Adipocyte (in vitro differentiated cells): ENCODE results near the gene CSGALNACT2.

Source experiments
- DNase-seq: peaks from one replicate; pipeline ENCODE4 v3.0.0-alpha.2; 2015; ENCODE audit warnings: low read depth
- H3K27me3 ChIP-seq: replicated peaks from 2 replicates; pipeline ENCODE4 v1.7.0; 2013; ENCODE audit warnings: mild to moderate bottlenecking, low read length, moderate library complexity; ENCODE audit not compliant: control insufficient read depth, insufficient read depth
- H3K36me3 ChIP-seq: 2 replicates; pipeline ENCODE4 v1.7.0; 2013; ENCODE audit warnings: low read length, mild to moderate bottlenecking, moderate library complexity; ENCODE audit not compliant: control insufficient read depth, insufficient read depth, severe bottlenecking
- H3K4me1 ChIP-seq: 2 replicates; pipeline ENCODE4 v1.7.0; 2013; ENCODE audit warnings: mild to moderate bottlenecking, low read length, moderate library complexity; ENCODE audit not compliant: control insufficient read depth, insufficient read depth
- H3K4me3 ChIP-seq: 2 replicates; pipeline ENCODE4 v1.7.0; 2013; ENCODE audit warnings: mild to moderate bottlenecking, low read length, moderate library complexity
- H3K9ac ChIP-seq: 2 replicates; pipeline ENCODE4 v1.7.0; 2013; ENCODE audit warnings: mild to moderate bottlenecking, low read length, moderate library complexity
- H3K9me3 ChIP-seq: 2 replicates; pipeline ENCODE4 v1.7.0; 2013; ENCODE audit warnings: mild to moderate bottlenecking, low read length, moderate library complexity; ENCODE audit not compliant: control insufficient read depth

Gene CSGALNACT2

DNA sequence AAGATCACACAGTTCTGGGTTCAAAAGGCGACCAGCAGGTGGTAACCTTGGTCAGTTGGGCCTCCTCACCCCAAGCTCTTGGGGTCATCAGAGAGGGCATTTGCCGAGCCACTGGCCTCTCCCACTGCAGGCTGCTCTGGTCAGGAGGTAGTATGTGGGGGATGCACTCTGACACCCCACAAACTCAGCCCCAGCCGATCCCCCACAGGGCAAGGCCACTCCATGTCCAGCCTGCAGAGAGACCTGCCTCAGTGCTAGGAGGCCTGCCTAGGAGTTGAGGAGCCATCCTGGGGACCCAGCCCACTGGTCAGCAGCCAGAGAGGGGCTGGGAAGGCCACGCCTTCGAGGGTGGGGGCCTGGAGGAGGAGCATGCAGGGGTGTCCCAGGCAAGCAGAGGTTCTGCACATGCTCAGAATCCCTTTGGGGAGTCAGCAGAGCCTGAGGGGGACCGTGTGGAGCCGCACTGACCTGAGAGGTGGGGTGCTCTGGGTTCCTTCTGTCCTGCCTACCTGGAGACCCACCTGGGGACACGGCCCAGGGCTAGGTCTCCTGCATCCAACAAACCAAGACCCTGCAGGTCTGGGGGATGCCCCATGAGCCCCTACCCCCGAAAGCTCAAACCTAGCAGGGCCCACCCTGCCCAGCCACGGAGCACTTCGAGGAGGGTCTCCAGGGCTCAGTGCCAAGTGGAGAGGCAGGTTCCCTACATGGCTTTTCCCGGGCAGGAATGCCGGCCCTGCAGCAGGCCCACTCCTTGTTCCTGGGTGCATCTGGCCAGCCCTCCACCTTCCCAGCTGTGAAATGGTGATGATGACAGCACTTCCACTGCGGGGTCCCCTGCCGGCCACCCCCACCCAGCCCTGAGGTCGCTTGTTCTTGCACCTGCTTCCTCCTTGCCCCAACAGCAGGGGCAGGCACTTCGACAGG lies 70.2 kb downstream of the CSGALNACT2 start:
- Histone ChIP-seq H3K9ac (no peak overlapping the region), H3K4me1 (no peaks in the 10 kb centered on the region), H3K4me3 (no peak overlapping the region), H3K36me3 (no peaks in the 10 kb centered on the region), H3K27me3 (peaks cover 25% of the 10 kb centered on the region), H3K9me3 (no peaks in the 10 kb centered on the region)
- no peak for DNase-seq

DNA sequence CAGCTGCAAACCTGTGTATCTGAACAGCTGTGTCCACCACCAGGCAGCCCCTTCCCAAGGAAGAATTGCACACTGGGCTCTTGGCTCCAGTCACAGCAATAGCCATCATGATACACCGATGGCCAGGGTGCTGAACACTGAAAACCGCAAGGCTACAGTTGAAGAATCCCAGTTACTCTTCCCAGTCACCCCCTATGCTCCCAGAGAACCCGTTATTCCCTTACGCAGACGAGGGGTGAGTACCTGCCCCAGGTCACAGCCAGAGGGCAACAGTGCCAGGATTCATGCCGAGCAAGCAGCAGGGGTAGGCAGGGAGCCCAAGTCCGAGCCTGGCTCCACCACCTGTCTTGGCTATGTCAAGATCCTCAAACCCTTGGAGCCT lies 70.8 kb downstream of the CSGALNACT2 start:
- H3K4me3 ChIP-seq = no peak overlapping the region
- H3K9ac ChIP-seq = no peak overlapping the region
- H3K36me3 ChIP-seq = no peaks in the 10 kb centered on the region
- H3K27me3 ChIP-seq = peaks cover 29% of the 10 kb centered on the region
- no peaks in the 10 kb centered on the region for H3K9me3 ChIP-seq
- no peak for DNase-seq
- no peaks in the 10 kb centered on the region for H3K4me1 ChIP-seq

DNA sequence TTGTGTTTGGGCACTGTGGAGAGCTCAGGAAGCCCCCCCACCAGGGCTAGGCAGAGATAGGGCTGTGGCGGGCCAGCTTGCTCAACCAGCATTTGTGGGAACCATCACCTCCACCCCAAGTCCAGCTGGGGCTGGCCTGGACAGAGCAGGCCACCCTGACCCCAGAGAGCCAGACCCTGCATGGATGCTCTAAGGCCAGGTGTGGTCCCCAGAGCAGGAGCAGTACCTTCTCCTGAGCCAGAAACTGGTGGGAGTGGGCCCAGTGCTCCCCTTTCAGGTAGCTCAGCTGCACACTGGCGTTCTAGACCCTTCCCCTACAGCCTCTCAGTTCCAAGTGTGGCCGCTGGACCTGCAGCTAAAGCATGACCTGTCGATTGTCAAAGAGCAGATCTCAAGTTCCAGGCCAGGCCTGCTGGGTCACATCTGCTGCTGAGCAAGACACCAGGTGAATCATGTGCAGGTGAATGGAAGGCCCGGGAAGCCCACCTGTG lies 71.5 kb downstream of the CSGALNACT2 start:
- Histone ChIP-seq H3K4me1 (no peaks in the 10 kb centered on the region), H3K4me3 (no peak overlapping the region), H3K27me3 (peaks cover 36% of the 10 kb centered on the region), H3K9me3 (no peaks in the 10 kb centered on the region), H3K9ac (no peak overlapping the region), H3K36me3 (no peaks in the 10 kb centered on the region)
- DNase-seq = no peak

DNA sequence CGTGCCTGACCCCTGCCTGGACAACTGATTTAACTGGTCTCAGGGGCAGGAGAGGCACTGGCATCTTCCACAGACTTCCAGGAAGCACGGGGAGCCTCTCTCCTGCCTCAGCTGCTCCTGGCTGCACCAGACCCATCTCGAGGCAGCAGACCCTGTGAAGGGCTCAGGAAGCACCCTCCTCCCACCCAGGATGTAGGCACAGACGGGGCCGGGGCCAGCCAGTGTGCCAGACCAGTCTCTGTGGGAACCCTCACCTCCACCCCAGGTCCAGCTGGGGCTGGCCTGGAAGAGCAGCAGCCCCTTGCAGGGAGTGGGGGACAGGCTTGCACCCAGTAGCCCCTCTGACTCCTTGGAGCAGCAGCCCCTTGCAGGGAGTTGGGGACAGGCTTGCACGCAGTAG lies 72.3 kb downstream of the CSGALNACT2 start:
- no peaks in the 10 kb centered on the region for H3K36me3 ChIP-seq
- no peaks in the 10 kb centered on the region for H3K9me3 ChIP-seq
- no peak overlapping the region for H3K9ac ChIP-seq
- H3K4me1 ChIP-seq = no peaks in the 10 kb centered on the region
- peaks cover 44% of the 10 kb centered on the region for H3K27me3 ChIP-seq
- no peak overlapping the region for H3K4me3 ChIP-seq
- DNase-seq = no peak

DNA sequence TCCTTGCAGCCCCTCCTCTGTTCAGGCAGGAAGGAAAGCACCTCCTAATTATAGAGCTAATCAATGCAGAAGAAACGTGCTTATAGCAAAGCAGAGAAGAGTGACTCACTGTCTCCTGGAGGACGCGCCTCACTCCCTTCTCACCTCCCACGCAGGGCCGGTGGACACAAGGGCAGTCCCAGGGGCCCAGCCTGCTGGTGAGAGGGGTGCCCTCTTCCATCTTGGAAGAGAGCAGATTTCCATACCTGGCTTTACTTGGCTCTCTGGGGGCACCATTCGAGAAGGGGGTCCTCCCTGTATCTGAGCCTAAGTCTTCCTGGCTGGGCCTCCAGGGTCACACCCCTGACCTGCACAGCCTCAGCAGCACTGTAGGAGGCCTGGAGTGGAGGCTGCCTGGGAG lies 72.8 kb downstream of the CSGALNACT2 start:
- DNase-seq = no peak

DNA sequence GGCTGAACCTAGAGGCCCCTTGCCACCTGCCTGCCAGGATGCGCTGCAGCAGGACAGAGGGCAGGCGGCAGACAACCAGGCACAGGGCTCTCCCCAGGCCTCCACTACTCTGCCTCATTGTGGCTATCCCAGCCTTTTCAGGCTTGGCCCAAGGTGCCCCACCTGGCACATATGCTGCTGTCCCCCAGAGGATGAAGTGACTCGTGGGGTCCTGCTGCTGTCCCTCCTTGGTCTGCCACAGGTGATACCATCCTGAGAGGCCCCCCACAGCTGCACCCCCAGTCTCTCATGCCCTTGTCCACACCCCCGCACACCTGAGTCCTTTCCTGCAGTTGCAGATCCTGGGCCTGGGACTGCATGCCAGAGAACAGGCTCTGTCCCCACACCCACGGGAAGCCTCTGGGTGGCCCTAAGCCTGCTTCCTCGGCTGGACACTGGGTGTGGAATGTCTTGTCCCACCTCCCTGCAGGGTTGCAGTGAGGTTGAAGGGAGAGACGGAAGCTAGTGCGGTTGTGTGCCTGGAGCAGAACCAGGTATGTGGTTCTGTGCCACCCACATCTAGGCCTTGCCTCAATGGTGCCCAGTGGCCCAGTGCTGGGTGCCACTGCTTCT lies 73.3 kb downstream of the CSGALNACT2 start:
- H3K9me3 ChIP-seq = no peaks in the 10 kb centered on the region
- no peak for DNase-seq
- peaks cover 53% of the 10 kb centered on the region for H3K27me3 ChIP-seq
- no peaks in the 10 kb centered on the region for H3K4me1 ChIP-seq
- H3K9ac ChIP-seq = no peak overlapping the region
- no peak overlapping the region for H3K4me3 ChIP-seq
- H3K36me3 ChIP-seq = no peaks in the 10 kb centered on the region

More for the DNA sequence above, 72.8 kb downstream of the CSGALNACT2 start:
- Histone ChIP-seq H3K36me3 (no peaks in the 10 kb centered on the region), H3K4me3 (no peak overlapping the region), H3K27me3 (peaks cover 48% of the 10 kb centered on the region), H3K4me1 (no peaks in the 10 kb centered on the region), H3K9me3 (no peaks in the 10 kb centered on the region), H3K9ac (no peak overlapping the region)

DNA sequence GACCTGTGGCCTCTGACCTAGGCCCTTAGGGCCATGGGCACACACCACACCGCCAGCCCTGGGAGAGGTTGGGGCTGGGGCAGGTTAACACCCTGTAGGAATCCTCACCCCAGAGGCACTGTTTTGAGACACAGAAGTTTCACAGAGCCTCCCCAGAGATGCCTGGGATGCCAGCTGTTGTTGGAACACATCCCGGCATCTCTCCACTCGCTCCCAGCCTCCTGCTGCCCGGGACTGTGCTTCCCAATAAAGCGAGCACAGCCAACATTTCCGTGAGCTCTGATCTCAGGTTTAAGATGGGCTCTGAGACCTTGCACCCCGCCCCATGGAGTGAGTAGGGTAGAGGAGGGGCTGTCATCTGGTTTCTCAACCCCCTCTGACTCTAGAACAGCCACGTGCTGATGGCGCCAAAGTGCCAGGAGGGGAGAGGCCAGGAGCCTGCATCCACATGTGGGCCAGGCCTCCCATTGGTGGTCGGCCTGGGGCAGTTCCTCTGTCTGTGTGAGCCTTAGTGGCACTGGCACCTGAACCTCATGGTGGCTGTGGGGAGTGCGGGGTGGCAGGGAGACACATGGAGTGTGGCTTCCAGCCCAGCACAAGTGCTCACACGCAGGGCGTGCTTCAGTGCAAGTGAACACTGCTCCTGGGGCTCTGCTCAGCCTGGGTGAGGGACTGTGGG lies 73.9 kb downstream of the CSGALNACT2 start:
- Histone ChIP-seq H3K4me3 (no peak overlapping the region), H3K9me3 (no peaks in the 10 kb centered on the region), H3K36me3 (no peaks in the 10 kb centered on the region), H3K4me1 (no peaks in the 10 kb centered on the region), H3K9ac (no peak overlapping the region), H3K27me3 (peaks cover 59% of the 10 kb centered on the region)
- no peak for DNase-seq

DNA sequence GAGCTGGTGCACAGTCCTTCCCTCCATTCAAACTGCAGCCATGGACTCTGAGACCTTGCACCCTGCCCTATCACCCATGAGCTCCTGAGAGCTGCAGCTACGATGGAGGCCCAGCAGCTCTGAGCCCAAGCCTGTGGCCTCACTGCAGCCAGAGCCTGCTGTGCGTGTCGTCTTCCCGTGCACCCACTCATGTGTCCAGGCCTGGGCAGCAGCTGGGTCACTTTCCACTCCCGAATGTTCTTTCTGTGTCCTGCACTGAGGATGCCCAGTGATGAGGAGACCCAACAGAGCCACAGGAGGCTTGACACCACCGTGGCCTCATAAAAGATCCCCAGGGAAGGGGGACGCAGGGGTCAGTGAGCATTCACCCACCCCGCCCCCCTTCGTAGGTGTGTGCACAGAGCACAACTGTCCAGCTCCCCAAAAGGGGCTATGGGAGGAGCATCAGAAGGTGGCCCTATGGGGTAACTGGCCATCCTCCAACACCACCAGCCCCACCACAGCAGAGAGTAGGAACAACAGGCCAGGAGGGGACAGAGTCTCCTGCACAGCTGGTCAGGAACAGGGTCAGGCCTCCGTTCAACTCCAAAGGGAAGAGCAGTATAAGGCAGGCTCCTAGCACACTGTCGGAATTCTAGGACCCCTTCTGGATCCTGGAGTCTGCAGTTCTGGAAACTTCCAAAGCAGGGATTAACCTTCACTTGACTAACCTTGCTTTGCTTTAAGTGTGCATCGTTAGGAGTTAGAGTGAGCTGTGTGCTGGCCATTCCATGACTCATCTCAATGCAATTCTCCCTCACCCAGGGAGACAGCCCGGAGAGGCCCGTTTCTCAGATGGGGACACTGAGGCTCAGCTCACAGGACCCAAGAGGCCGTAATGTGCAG lies 76.1 kb downstream of the CSGALNACT2 start:
- Histone ChIP-seq H3K36me3 (no peaks in the 10 kb centered on the region), H3K9ac (no peak overlapping the region), H3K27me3 (peaks cover 60% of the 10 kb centered on the region), H3K4me3 (no peak overlapping the region), H3K4me1 (no peaks in the 10 kb centered on the region), H3K9me3 (no peaks in the 10 kb centered on the region)
- peak; percentile 21 for DNase-seq

DNA sequence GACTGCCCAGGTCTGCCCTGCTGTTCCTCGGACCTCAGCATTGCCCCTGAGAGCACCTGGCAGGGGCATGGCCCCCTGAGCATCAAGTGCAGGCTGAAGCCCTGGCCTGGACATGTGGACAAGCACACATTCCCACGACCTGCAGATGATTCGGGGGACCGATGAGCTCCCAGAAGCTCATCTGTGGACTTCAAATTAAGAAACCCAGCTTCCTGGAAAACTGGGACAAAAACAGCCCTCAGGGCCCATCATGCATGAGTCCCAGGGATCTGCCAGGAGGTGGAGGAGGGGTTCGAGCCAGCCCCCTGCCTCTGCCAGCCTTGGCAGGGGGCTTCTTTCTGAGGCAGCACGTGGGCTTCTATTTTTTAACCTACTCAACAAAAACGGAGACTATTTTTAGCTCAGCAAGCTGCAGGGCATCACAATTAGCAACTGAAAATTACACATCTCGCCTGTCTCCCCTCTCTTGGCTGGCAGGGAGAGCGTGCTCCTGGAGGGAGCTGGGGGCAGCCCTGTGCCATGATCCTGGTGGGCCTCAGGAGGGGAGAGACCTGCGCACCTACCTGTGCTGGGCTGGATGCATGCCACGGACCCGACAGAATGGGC lies 76.8 kb downstream of the CSGALNACT2 start:
- no peaks in the 10 kb centered on the region for H3K9me3 ChIP-seq
- H3K4me3 ChIP-seq = no peak overlapping the region
- H3K27me3 ChIP-seq = peaks cover 61% of the 10 kb centered on the region
- H3K36me3 ChIP-seq = no peaks in the 10 kb centered on the region
- no peak overlapping the region for H3K9ac ChIP-seq
- no peak for DNase-seq
- no peaks in the 10 kb centered on the region for H3K4me1 ChIP-seq

DNA sequence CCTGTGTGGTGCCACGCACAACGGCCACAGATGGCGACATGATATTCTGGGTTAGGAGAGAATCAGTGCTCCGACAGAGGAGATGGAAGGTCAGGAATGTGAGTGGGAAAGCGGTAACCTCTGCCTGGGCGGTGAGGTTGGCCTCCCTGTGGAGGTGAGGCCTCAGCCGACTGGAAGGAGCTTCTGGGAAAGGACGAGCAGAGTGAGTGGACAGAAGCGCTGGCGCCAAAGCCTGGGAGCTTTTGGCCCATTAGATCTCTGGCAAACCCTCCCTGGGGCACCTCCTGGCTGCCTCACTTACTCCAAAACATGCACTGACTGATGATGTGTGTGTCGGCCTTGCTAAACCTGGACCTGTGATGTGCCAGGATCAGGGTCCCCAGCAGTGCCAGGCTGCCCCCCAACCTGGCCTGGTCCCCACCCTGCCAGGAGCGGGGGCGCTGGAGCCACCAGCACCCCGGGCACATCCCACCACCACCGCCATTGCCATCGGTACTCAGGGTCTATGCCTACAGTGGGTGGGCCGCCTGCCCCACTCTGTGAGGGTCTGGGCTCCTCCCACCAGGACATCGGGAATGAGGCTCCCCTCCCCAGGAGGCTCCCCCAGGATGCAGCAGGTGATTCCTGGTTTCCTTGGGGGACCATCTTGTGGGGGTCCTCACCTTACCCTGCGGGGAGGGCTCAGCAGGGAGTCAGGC lies 77.7 kb downstream of the CSGALNACT2 start:
- no peaks in the 10 kb centered on the region for H3K9me3 ChIP-seq
- peaks cover 62% of the 10 kb centered on the region for H3K27me3 ChIP-seq
- H3K4me1 ChIP-seq = no peaks in the 10 kb centered on the region
- no peak for DNase-seq
- H3K9ac ChIP-seq = no peak overlapping the region
- no peak overlapping the region for H3K4me3 ChIP-seq
- H3K36me3 ChIP-seq = no peaks in the 10 kb centered on the region
